SU-DHL-6 (cell line): Measurements from ENCODE around the gene COL23A1.

Source experiments
- CTCF ChIP-seq: fragments of 200-600 bp; sonication (generic); IDR thresholded peaks from one replicate; pipeline ENCODE4 v1.5.1; 2017; ENCODE audit warnings: antibody characterized with exemption, mild to moderate bottlenecking, low read length, moderate library complexity; ENCODE audit not compliant: insufficient read depth, poor library complexity, severe bottlenecking
- EZH2phosphoT487 ChIP-seq: fragments of 200-600 bp; sonication (generic), shearing (Covaris generic); conservative IDR thresholded peaks from 2 replicates; pipeline ENCODE4 v1.6.1; 2018; ENCODE audit warnings: mild to moderate bottlenecking, antibody characterized with exemption, low read length, moderate library complexity, mixed read lengths

- TF ChIP-seq CTCF (no peak), EZH2phosphoT487 (no peak)
These were observed 9.8 kb downstream of the COL23A1 start for GRCh38 chr5:178580271-178580955.
